Measurements from ENCODE around the gene BCL11B. TPM values are rescaled to one million over a fixed set of nuclear protein-coding genes. Genes with fewer than 3 reads are reported as not detected.

The BCL11B gene
- total RNA-seq, 4 donors from 2014 or later, result under 0.01 to 1.1 (median 0.39) TPM

GRCh38 chr14:99136401-99136800 lies 135.6 kb downstream of the BCL11B start:
- Histone ChIP-seq H3K36me3 (no peaks in the 10 kb centered on the region), H3K4me3 (no peak overlapping the region), H3K4me1 (no peaks in the 10 kb centered on the region), H3K27me3 (no peaks in the 10 kb centered on the region), H3K9me3 (no peaks in the 10 kb centered on the region), H3K27ac (no peak overlapping the region)
- ATAC-seq, result no peak
- TF ChIP-seq POLR2AphosphoS5 (IDR thresholded peaks at IDR 0.05), result no peak
- TF ChIP-seq EP300 (IDR thresholded peaks at IDR 0.05), result no peak
- TF ChIP-seq POLR2A (IDR thresholded peaks at IDR 0.05), result no peak
- no peak for TF ChIP-seq CTCF (IDR thresholded peaks at IDR 0.05)
- 82 to 100% methylated on average over 2 to 4 of the region's 7 CpGs for WGBS, 2 donors (ENCODE audit: low coverage in 1 of 2)

- Histone ChIP-seq H3K27me3 (no peaks in the 10 kb centered on the region), H3K27ac (no peak overlapping the region), H3K4me3 (no peak overlapping the region), H3K36me3 (no peaks in the 10 kb centered on the region), H3K9me3 (no peaks in the 10 kb centered on the region), H3K4me1 (no peaks in the 10 kb centered on the region)
- WGBS, 2 donors (ENCODE audit: low coverage in 1 of 2), result 96% methylated on average over 4 of the region's 5 CpGs; no CpG with 5 or more reads in 1 of the 2 donors
- no peak for TF ChIP-seq POLR2AphosphoS5 (IDR thresholded peaks at IDR 0.05)
- TF ChIP-seq CTCF (IDR thresholded peaks at IDR 0.05), result no peak
- no peak for TF ChIP-seq POLR2A (IDR thresholded peaks at IDR 0.05)
- TF ChIP-seq EP300 (IDR thresholded peaks at IDR 0.05), result no peak
- no peak for ATAC-seq
Measured at GRCh38 chr14:99136047-99136400, 136.0 kb downstream of the BCL11B start.

- Histone ChIP-seq H3K4me1 (no peaks in the 10 kb centered on the region), H3K36me3 (no peaks in the 10 kb centered on the region), H3K9me3 (no peaks in the 10 kb centered on the region), H3K27me3 (no peaks in the 10 kb centered on the region), H3K27ac (no peak overlapping the region), H3K4me3 (no peak overlapping the region)
- 61 to 80% methylated on average over 2 to 3 of the region's 8 CpGs for WGBS, 2 donors (ENCODE audit: low coverage in 1 of 2)
- TF ChIP-seq POLR2A (IDR thresholded peaks at IDR 0.05) (no peak), CTCF (IDR thresholded peaks at IDR 0.05) (no peak), EP300 (IDR thresholded peaks at IDR 0.05) (no peak), POLR2AphosphoS5 (IDR thresholded peaks at IDR 0.05) (no peak)
- ATAC-seq, result no peak
Measured at GRCh38 chr14:99134516-99135046, 137.4 kb downstream of the BCL11B start.

- WGBS, 2 donors (ENCODE audit: low coverage in 1 of 2), result 83% methylated on average over 1 of the region's 16 CpGs; no CpG with 5 or more reads in 1 of the 2 donors
- H3K4me1 ChIP-seq, result no peaks in the 10 kb centered on the region
- ATAC-seq, result no peak
- no peak for TF ChIP-seq CTCF (IDR thresholded peaks at IDR 0.05)
- no peak for TF ChIP-seq EP300 (IDR thresholded peaks at IDR 0.05)
- no peak for TF ChIP-seq POLR2AphosphoS5 (IDR thresholded peaks at IDR 0.05)
- TF ChIP-seq POLR2A (IDR thresholded peaks at IDR 0.05), result no peak
- H3K36me3 ChIP-seq, result no peaks in the 10 kb centered on the region
- H3K4me3 ChIP-seq, result no peak overlapping the region
- H3K27ac ChIP-seq, result no peak overlapping the region
- no peaks in the 10 kb centered on the region for H3K27me3 ChIP-seq
- H3K9me3 ChIP-seq, result no peaks in the 10 kb centered on the region
Measured at GRCh38 chr14:99133636-99134515, 138.1 kb downstream of the BCL11B start.

All from gastroesophageal sphincter (tissue), 4 donors.